Measurements from ENCODE around the gene HBA2.
"Not testable (repeated sequence)": the region's sequence is repeated elsewhere in the genome, so short reads cannot be mapped to it uniquely, and the experiment has no call there.

HBA2 gene

DNA sequence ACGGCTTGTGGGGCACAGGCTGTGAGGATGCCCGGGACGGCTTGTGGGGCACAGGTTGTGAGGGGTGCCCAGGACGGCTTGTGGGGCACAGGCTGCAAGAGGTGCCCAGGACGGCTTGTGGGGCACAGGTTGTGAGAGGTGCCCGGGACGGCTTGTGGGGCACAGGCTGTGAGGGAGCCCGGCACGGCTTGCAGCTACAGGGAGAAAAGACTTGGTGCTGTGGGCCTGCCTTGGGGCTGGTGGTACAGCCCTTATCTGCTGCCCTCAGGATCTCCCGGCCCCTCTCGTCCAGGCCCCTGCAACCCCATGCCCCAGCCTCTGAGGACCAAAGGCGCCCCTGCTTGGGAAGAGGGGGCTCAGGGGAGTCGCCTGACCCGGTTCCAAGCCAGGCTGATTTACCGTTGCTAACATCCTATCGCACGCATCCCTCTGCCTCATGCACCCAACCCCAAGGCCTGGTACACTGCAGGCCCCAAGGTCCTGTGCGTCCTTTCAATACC is 11.9 kb upstream of the HBA2 start:
- no peak overlapping the region for H3K4me3 ChIP-seq (ENCODE audit: low read depth, low read length)
- DNase-seq (ENCODE audit: low read depth), result no peak
- no peak for TF ChIP-seq CTCF (IDR thresholded peaks at IDR 0.05; ENCODE audit: insufficient read depth, low read depth, low read length, missing control alignments)

DNA sequence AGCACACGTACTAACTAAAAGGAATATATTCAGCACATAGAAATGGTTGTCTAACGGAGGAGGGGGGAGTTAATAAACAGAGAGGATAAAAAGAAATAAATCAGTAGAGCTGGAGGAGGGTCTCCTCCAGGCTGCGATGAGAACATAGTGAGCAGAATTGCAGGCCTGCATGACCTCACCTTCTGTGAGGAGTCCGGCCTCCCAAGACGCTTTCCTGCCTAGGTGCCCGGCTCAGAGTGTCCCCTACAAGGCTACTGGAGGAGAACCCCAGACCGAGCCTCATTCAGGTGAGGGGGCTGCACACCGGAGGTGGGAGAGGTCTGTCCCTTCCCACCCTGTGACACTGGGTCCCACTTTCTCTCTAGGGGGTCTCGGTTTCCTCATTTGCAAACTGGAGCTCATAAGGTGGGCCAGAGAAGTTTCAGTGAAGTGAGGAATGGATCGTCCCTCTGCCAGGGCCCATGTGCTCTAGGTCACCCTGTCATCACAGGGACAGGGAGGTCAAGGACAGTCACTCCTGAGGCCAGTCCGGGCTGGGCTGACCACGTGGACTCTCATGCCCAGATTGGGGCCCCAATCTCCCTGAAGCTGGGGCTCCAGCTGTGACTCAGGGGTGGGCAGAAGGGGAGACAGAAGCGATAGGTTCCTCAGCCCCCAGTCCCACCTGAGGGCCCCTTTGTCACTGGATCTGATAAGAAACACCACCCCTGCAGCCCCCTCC is 10.2 kb upstream of the HBA2 start:
- H3K4me3 ChIP-seq (ENCODE audit: low read depth, low read length), result no peak overlapping the region
- DNase-seq (ENCODE audit: low read depth), result no peak
- no peak for TF ChIP-seq CTCF (IDR thresholded peaks at IDR 0.05; ENCODE audit: insufficient read depth, low read depth, low read length, missing control alignments)

DNA sequence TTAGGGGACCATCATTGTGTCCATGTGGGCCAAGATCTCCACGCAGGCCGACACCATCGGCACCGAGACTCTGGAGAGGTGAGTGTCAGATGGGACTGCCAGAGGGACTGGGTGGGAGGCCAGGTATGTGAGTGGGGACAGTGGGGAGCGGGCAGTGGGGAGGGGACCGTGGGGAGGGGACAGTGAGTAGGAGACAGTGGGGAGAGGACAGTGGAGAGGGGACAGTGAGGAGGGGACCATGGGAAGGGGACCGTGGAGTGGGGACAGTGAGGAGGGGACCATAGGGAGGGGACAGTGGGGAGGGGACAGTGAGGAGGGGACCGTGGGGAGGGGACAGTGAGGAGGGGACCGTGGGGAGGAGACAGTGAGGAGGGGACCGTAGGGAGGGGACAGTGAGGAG is 9.5 kb upstream of the HBA2 start:
- not testable (repeated sequence) for H3K4me3 ChIP-seq (ENCODE audit: low read depth, low read length); DNase-seq (ENCODE audit: low read depth)

GRCh38 chr16:163696-164095 is 9.0 kb upstream of the HBA2 start:
- not testable (repeated sequence) for DNase-seq (ENCODE audit: low read depth); H3K4me3 ChIP-seq (ENCODE audit: low read depth, low read length)

DNA sequence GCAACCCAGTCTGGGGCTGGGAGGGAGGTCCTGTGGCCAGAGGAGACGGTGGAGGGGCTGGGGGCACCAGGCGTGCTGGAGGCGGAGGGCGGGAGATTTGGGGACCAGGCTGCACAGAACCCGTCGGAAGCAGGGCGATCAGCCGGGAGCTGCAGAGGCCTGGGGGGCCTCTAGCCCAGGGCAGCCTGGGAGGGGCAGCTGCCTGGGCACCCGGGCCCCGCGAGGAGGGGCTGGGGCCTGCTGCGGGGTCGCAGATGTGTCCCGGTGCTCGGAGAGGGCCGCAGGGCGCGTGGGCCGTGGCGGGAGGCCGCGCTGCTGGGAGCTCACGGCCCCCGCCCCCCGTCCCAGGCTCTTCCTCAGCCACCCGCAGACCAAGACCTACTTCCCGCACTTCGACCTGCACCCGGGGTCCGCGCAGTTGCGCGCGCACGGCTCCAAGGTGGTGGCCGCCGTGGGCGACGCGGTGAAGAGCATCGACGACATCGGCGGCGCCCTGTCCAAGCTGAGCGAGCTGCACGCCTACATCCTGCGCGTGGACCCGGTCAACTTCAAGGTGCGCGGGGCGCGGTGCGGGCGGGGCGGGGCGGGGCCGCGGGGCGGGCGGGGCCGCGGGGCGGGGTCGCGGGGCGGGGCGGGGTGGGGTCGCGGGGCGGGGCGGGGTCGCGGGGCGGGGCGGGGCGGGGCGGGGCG is 8.4 kb upstream of the HBA2 start:
- DNase-seq (ENCODE audit: low read depth); H3K4me3 ChIP-seq (ENCODE audit: low read depth, low read length): not testable (repeated sequence)

GRCh38 chr16:164827-165538 is 7.7 kb upstream of the HBA2 start:
- no peak overlapping the region for H3K4me3 ChIP-seq (ENCODE audit: low read depth, low read length)
- DNase-seq (ENCODE audit: low read depth), result no peak

DNA sequence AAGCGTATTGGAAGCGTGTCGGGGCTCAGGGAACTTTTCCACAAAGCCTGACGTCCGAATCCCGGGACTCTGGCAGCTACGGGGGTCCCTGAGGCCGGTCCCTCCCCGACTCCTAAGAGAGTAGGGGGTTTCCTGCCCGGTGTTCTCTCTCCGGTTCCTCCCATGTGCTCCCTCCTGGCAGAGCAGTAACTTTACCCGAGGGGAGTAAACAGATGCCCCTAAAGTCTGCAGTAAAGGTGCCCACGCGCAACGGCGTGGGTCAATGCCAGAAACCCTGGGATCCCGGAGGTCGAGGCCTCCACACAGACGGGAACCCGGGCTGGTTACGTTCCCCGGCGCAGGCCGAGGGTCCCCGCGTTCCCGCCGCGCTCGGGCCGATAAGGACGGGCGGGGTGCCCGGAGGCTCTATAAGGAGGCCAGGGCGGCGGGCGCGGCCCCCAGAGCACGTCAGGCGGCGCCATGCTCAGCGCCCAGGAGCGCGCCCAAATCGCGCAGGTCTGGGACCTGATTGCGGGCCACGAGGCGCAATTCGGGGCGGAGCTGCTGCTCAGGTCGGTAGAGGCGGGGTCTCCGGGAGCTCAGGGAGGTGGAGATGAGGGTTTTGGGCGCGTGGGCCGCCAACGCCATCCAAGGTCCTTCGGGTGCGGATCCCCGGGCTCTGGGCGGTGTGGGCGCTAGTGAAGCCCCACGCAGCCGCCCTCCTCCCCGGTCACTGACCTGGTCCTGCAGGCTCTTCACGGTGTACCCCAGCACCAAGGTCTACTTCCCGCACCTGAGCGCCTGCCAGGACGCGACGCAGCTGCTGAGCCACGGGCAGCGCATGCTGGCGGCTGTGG is 6.9 kb upstream of the HBA2 start, which contains the start of gene HBM:
Gene HBM, plus strand, starts transcription at position 440 of the 836 bp plus-strand sequence. Its CDS starts 20 bp downstream, at position 460.
- no peak for DNase-seq (ENCODE audit: low read depth)
- no peak for TF ChIP-seq CTCF (IDR thresholded peaks at IDR 0.05; ENCODE audit: insufficient read depth, low read depth, low read length, missing control alignments)
- H3K4me3 ChIP-seq (ENCODE audit: low read depth, low read length), result no peak within 1 kb of the TSS

More at GRCh38 chr16:164827-165538, 7.7 kb upstream of the HBA2 start:
- no peak for TF ChIP-seq CTCF (IDR thresholded peaks at IDR 0.05; ENCODE audit: insufficient read depth, low read depth, low read length, missing control alignments)
